Left kidney (tissue), 2 donors: ENCODE measurements around the gene CDHR2. TPM values are rescaled to one million over a fixed set of nuclear protein-coding genes. Genes with fewer than 3 reads are reported as not detected.

Source experiments
- DNase-seq: peaks from one replicate; pipeline ENCODE4 v3.0.0-alpha.2; 2013
- polyA plus RNA-seq: library from polyadenylated mRNA; unstranded; fragments of 120-200 nt; gene quantifications from one replicate; pipeline ENCODE4 v1.2.1, GENCODE V29; 2013; ENCODE audit not compliant: insufficient read length

Gene CDHR2
- polyA plus RNA-seq, 1 donor, result 25.0 TPM

DNA sequence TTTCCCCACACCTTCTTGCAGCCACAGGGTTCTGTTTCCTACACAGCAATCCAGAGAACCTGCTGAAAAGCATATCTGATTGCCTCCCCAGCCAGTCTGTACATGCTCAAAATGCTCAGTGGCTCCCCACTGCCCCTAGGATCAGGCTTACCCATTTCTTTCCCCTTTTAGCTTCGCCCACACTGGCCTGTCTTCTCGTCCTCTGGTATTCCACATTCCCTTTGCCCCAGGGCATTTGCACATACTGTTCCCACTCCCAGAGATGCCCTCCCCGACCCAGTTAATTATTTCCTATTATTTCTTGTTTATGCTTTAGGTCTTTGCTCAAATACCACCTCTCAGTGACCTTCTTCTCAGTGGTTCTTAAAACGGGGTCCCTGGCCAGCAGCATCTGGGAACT lies 91.5 kb downstream of the CDHR2 start:
- DNase-seq, result no peak

- no peak for DNase-seq
These were observed 93.7 kb downstream of the CDHR2 start for GRCh38 chr5:176642675-176643490.

DNA sequence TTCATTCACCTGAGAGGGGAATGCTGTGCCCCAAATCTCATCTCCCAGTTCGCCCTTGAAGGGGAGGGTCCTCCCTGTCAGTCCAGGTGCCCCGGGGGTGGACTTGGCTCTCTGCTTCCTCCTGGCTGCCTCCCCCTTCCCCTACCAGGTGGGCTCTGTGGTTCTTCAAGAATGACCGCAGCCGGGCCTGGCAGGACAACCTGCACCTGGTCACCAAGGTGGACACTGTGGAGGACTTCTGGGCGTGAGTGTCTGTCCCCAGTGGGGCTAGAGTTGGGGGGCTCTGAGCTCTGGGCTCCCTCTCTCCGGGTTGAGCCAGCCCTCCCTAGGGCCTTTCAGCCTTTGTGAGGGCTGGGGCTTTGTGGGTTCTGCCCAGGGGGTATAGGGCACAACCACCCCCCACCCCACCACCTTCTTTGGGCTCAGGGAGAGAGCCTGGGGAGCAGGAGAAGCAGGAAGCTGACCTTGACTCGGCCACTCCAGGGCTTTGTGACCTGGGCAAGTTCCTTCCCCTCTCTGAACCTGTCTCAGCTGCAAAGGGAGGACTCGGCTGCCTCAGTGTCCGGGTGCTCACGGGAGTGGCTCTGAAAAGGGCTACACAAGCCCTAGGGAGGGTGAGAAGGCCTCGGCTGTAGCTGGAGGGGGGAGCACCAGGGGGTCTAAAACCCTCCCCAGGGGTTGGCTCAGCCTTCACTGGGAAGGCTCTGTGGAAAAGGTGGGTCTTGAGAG lies 94.5 kb downstream of the CDHR2 start:
- DNase-seq, result no peak

DNA sequence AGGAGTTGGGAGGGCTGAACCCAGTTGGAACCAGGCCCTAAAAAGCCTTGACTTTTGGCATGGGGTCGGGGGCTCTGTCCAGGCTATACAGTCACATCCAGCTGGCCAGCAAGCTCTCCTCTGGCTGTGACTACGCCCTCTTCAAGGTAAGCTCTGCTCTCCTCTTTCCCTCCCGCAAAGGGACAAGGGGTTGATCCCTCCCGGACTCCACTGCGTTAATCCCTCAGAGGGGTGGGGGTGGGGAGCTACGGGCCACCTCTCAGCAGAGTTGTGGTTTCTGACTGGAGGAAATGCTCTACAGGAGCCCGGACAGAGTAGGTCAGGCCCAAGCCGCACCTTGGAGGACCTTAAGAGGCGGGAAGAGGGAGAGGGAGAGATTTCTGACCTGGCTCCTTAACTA lies 95.2 kb downstream of the CDHR2 start:
- DNase-seq, result no peak

DNA sequence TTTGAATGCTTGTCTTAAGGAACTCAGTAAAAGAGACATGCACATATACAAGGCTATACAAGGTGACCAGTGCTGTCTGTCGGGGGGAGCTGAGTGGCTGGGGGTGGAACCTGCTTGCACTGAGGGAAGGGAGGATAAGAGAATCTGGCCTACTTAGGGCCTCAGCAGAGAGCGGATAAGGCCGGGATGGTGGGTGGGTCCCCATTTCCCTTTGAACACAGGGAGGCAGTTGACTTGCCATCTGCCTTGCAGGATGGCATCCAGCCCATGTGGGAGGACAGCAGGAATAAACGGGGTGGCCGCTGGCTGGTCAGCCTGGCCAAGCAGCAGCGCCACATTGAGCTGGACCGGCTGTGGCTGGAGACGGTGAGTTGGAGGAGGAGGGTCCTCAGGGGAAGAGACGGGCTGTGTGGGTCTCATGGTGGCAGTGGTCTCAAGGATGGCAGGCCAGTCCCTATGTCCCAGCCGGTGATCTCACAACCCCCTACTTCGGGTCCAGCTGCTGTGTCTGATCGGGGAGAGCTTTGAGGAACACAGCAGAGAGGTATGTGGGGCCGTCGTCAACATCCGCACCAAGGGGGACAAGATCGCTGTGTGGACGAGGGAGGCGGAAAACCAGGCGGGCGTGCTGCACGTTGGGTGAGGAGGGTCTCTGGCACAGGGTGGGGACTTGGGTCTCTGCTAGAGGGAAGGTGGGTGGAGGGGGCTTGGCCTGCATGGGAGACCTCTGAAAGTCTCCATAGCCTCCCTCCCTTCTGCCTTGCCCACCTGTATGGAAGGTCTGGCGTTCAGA lies 95.9 kb downstream of the CDHR2 start:
- no peak for DNase-seq

Other genes starting within 250 kb of the CDHR2 start
- 152 TPM for gene KIAA1191, start 187.6 kb upstream of the CDHR2 start, polyA plus RNA-seq
- gene ARL10, start 183.9 kb upstream of the CDHR2 start, polyA plus RNA-seq, result 16.8 TPM
- gene NOP16, start 160.7 kb upstream of the CDHR2 start, polyA plus RNA-seq, result 30.8 TPM
- 89.8 TPM for gene HIGD2A, start 160.6 kb upstream of the CDHR2 start, polyA plus RNA-seq
- 45.0 TPM for gene CLTB, start 132.8 kb upstream of the CDHR2 start, polyA plus RNA-seq
- gene FAF2, start 101.0 kb upstream of the CDHR2 start, polyA plus RNA-seq, result 56.6 TPM
- gene RNF44, start 11.9 kb upstream of the CDHR2 start, polyA plus RNA-seq, result 51.1 TPM
- 2.2 TPM for gene GPRIN1, start 60.8 kb downstream of the CDHR2 start, polyA plus RNA-seq
- gene SNCB, start 81.2 kb downstream of the CDHR2 start, polyA plus RNA-seq, result 0.20 TPM
- gene EIF4E1B, start 81.3 kb downstream of the CDHR2 start, polyA plus RNA-seq, result not detected
- 29.3 TPM for gene TSPAN17, start 98.1 kb downstream of the CDHR2 start, polyA plus RNA-seq